NCI-H2196 treated with DMSO at 0.1 percent for 48 hours (cell line): Measurements from ENCODE around the gene MYOF.

Experiments used
- DNase-seq: peaks from one replicate; lab custom pipeline; 2025; ENCODE audit not compliant: unreplicated experiment; lab: John Stamatoyannopoulos, UW

MYOF gene

GRCh38 chr10:93482145-93482834, at the start of gene MYOF:
TSS of gene MYOF (minus strand) at chr10:93482334. CDS start at chr10:93482194, 140 bp downstream.
- peak; percentile 10 for DNase-seq

GRCh38 chr10:93518531-93518930, 36.4 kb upstream of the MYOF start:
- no peak for DNase-seq

GRCh38 chr10:93516006-93516380, 33.9 kb upstream of the MYOF start:
- DNase-seq = no peak

- DNase-seq = no peak
These were observed 33.2 kb upstream of the MYOF start for GRCh38 chr10:93515071-93516005.

GRCh38 chr10:93514521-93514920, 32.4 kb upstream of the MYOF start:
- no peak for DNase-seq

GRCh38 chr10:93513091-93513490, 31.0 kb upstream of the MYOF start:
- DNase-seq = no peak

GRCh38 chr10:93512565-93512964, 30.4 kb upstream of the MYOF start:
- no peak for DNase-seq

- DNase-seq = no peak
These were observed 27.7 kb upstream of the MYOF start for GRCh38 chr10:93509816-93510215.

GRCh38 chr10:93505075-93505474, 22.9 kb upstream of the MYOF start:
- no peak for DNase-seq

- no peak for DNase-seq
These were observed 20.9 kb upstream of the MYOF start for GRCh38 chr10:93503075-93503474.

- no peak for DNase-seq
These were observed 19.5 kb upstream of the MYOF start for GRCh38 chr10:93501650-93502049.

- no peak for DNase-seq
These were observed 16.0 kb upstream of the MYOF start for GRCh38 chr10:93498166-93498565.

GRCh38 chr10:93496322-93497041, 14.3 kb upstream of the MYOF start, which contains the start of gene CEP55:
TSS of gene CEP55 (plus strand) at chr10:93496612. CDS start at chr10:93500052, 3,440 bp downstream.
- DNase-seq = peak; percentile 50

GRCh38 chr10:93495654-93496321, 13.7 kb upstream of the MYOF start:
- no peak for DNase-seq

- no peak for DNase-seq
These were observed 12.4 kb upstream of the MYOF start for GRCh38 chr10:93494494-93494893.

- no peak for DNase-seq
These were observed 11.0 kb upstream of the MYOF start for GRCh38 chr10:93493162-93493561.

GRCh38 chr10:93491602-93492121, 9.5 kb upstream of the MYOF start:
- DNase-seq = no peak

- no peak for DNase-seq
These were observed 6.9 kb upstream of the MYOF start for GRCh38 chr10:93488956-93489528.

GRCh38 chr10:93485690-93486089, 3.6 kb upstream of the MYOF start:
- no peak for DNase-seq

- DNase-seq = no peak
These were observed 443 bp downstream of the MYOF start for GRCh38 chr10:93481637-93482144.
